ENCODE data around the gene SSRP1. TPM values are rescaled to one million over a fixed set of nuclear protein-coding genes. Genes with fewer than 3 reads are reported as not detected.

The SSRP1 gene
- total RNA-seq, 1 donor from 2014 or later, result 85.4 TPM

DNA sequence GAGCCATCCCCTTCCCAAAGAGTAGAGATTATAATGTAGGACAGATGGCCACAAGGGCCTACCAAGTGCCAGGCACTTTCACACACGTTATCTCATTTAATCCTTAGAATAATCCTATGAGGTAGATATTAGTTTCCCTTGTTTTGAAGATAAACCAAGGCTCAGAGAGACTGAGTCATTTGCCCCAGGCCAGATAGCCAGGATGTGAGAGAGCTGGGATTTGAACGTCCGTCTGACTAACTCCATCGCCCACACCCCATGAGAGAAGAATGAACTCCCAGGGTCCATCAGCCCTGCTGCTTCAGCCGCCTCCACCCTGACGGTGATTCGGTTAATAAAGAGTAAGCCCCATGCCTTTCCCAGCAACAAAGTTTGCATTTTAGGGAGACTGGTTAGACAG lies 34.6 kb upstream of the SSRP1 start:
- Histone ChIP-seq H3K27ac (no peak overlapping the region), H3K4me3 (no peak overlapping the region), H3K4me1 (no peaks in the 10 kb centered on the region), H3K36me3 (no peaks in the 10 kb centered on the region), H3K27me3 (no peaks in the 10 kb centered on the region), H3K9me3 (no peaks in the 10 kb centered on the region)
- no peak for DNase-seq (ENCODE audit: extremely low spot score in 2 of 2)
- TF ChIP-seq, protein P1, sequence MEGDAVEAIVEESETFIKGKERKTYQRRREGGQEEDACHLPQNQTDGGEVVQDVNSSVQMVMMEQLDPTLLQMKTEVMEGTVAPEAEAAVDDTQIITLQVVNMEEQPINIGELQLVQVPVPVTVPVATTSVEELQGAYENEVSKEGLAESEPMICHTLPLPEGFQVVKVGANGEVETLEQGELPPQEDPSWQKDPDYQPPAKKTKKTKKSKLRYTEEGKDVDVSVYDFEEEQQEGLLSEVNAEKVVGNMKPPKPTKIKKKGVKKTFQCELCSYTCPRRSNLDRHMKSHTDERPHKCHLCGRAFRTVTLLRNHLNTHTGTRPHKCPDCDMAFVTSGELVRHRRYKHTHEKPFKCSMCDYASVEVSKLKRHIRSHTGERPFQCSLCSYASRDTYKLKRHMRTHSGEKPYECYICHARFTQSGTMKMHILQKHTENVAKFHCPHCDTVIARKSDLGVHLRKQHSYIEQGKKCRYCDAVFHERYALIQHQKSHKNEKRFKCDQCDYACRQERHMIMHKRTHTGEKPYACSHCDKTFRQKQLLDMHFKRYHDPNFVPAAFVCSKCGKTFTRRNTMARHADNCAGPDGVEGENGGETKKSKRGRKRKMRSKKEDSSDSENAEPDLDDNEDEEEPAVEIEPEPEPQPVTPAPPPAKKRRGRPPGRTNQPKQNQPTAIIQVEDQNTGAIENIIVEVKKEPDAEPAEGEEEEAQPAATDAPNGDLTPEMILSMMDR (IDR thresholded peaks at IDR 0.05), result no peak
- no peak for TF ChIP-seq POLR2AphosphoS5 (IDR thresholded peaks at IDR 0.05; ENCODE audit: insufficient read depth in 1 of 2, low read depth in 1 of 2)
- no peak for TF ChIP-seq POLR2A (IDR thresholded peaks at IDR 0.05)
- intact Hi-C loops (cut with DNase I), result no loop called here

- Histone ChIP-seq H3K36me3 (no peaks in the 10 kb centered on the region), H3K27me3 (no peaks in the 10 kb centered on the region), H3K27ac (no peak overlapping the region), H3K4me3 (no peak overlapping the region), H3K9me3 (no peaks in the 10 kb centered on the region), H3K4me1 (no peaks in the 10 kb centered on the region)
- DNase-seq (ENCODE audit: extremely low spot score in 2 of 2), result no peak
- intact Hi-C loops (cut with DNase I), result no loop called here
- TF ChIP-seq, protein P1 (IDR thresholded peaks at IDR 0.05), result no peak
- TF ChIP-seq POLR2AphosphoS5 (IDR thresholded peaks at IDR 0.05; ENCODE audit: insufficient read depth in 1 of 2, low read depth in 1 of 2), result no peak
- no peak for TF ChIP-seq POLR2A (IDR thresholded peaks at IDR 0.05)
Observed at GRCh38 chr11:57368845-57369232, 33.1 kb upstream of the SSRP1 start.

- Histone ChIP-seq H3K36me3 (no peaks in the 10 kb centered on the region), H3K4me1 (no peaks in the 10 kb centered on the region), H3K27me3 (no peaks in the 10 kb centered on the region), H3K27ac (no peak overlapping the region), H3K9me3 (no peaks in the 10 kb centered on the region), H3K4me3 (no peak overlapping the region)
- intact Hi-C loops (cut with DNase I), result no loop called here
- TF ChIP-seq, protein P1 (IDR thresholded peaks at IDR 0.05), result no peak
- TF ChIP-seq POLR2AphosphoS5 (IDR thresholded peaks at IDR 0.05; ENCODE audit: insufficient read depth in 1 of 2, low read depth in 1 of 2) (no peak), POLR2A (IDR thresholded peaks at IDR 0.05) (no peak)
- no peak for DNase-seq (ENCODE audit: extremely low spot score in 2 of 2)
Observed at GRCh38 chr11:57368106-57368844, 32.6 kb upstream of the SSRP1 start.

DNA sequence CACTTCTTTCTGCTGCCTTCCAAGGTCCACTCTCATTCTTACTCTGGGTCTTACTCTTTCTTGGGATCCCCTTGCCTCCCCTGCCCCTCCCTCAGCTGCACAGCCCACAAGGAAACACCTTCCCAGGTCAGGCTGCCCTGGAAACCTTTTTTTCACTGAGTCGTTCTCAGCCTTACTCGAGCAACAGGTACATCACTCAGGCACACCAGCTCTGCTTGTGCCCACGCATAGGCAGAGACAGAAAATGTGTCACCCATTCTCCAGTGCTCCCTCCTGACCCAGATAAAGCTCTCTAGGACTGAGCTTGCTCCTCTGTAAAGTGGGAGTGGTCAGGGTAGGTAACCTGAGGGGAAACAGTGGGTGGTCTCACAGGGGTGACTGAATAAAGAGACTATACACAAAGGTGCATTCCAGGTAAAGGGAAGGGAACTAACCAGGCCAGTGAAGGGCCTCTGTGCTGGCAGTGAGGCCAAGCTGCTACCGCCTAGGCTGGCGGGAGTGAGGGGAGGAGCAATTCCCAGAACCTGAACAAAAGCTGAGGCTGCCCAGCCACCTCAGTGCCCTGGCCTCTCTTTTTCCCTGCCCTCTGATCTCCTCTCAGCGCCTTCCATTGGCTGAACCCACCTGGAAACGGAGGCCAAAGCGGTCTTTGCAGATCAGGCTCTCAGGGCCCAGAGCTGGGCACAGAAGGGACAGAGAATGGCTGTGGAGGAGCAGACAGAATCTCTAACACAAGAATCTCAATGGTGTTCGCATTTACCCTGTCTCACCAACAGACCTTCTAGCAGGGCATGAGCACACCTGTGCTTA lies 29.4 kb upstream of the SSRP1 start:
- Histone ChIP-seq H3K4me1 (no peaks in the 10 kb centered on the region), H3K4me3 (no peak overlapping the region), H3K9me3 (no peaks in the 10 kb centered on the region), H3K36me3 (no peaks in the 10 kb centered on the region), H3K27me3 (no peaks in the 10 kb centered on the region), H3K27ac (no peak overlapping the region)
- intact Hi-C loops (cut with DNase I), result no loop called here
- DNase-seq (ENCODE audit: extremely low spot score in 2 of 2), result no peak
- TF ChIP-seq POLR2AphosphoS5 (IDR thresholded peaks at IDR 0.05; ENCODE audit: insufficient read depth in 1 of 2, low read depth in 1 of 2) (no peak), POLR2A (IDR thresholded peaks at IDR 0.05) (no peak)
- TF ChIP-seq, protein P1 (IDR thresholded peaks at IDR 0.05), result no peak
